GM12801 (cell line): Measurements from ENCODE around the gene ATP6V1B1.

ENCODE experiments used
- TF ChIP-seq, protein P1 (sequence below): IDR thresholded peaks from one replicate; pipeline ENCODE4 v1.5.1; 2011; ENCODE audit warnings: control low read depth; ENCODE audit not compliant: insufficient read length; ENCODE audit errors: extremely low read depth

The ATP6V1B1 gene

GRCh38 chr2:70932631-70933230 lies 3.0 kb upstream of the ATP6V1B1 start:
- TF ChIP-seq, protein P1, sequence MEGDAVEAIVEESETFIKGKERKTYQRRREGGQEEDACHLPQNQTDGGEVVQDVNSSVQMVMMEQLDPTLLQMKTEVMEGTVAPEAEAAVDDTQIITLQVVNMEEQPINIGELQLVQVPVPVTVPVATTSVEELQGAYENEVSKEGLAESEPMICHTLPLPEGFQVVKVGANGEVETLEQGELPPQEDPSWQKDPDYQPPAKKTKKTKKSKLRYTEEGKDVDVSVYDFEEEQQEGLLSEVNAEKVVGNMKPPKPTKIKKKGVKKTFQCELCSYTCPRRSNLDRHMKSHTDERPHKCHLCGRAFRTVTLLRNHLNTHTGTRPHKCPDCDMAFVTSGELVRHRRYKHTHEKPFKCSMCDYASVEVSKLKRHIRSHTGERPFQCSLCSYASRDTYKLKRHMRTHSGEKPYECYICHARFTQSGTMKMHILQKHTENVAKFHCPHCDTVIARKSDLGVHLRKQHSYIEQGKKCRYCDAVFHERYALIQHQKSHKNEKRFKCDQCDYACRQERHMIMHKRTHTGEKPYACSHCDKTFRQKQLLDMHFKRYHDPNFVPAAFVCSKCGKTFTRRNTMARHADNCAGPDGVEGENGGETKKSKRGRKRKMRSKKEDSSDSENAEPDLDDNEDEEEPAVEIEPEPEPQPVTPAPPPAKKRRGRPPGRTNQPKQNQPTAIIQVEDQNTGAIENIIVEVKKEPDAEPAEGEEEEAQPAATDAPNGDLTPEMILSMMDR, result no peak

GRCh38 chr2:70934981-70935380 lies 719 bp upstream of the ATP6V1B1 start:
- TF ChIP-seq, protein P1, result no peak

GRCh38 chr2:70936165-70936978 lies 672 bp downstream of the ATP6V1B1 start:
- TF ChIP-seq, protein P1, result no peak

GRCh38 chr2:70936979-70937811 lies 1.5 kb downstream of the ATP6V1B1 start:
- TF ChIP-seq, protein P1, result no peak

DNA sequence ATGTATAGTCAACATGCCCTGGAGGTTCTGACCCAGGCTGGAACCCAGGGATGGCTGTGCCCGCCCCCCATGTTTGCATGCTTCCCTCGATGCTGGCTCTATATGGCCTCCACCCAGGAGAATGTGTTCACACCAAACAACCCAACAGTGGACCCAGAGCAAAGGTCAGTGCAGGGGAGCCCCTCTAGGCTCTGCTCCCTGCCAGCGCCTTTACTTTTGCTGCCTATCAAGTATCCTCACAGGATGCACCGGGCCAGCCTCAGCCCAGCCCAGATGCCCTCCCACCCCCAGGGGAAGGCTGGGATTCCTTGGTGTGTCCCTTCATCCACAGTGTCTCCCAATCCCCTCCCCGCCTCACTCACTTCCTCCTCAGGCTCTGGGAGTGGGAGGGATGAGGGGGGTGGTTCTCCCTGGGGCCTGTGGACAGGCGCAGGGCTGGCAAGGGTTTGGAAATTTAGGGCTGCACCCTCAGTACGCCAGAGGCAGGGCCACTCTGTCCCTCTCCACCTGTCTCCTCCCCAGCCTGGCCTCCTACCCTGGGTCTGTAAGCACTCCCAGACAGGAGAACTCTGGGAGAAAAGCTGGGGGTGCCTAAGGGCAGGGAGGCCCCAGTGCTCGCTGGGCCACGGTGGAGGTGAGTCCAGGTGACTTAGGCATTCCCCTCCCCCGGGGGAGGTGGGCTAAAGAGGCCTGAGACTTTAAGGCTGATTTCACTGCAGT lies 2.3 kb downstream of the ATP6V1B1 start:
- TF ChIP-seq, protein P1, result no peak

- TF ChIP-seq, protein P1, result no peak
These were observed 2.9 kb downstream of the ATP6V1B1 start for GRCh38 chr2:70938586-70938950.
